ENCODE results near the gene GPR55.
"Not testable (repeated sequence)": the region's sequence is repeated elsewhere in the genome, so short reads cannot be mapped to it uniquely, and the experiment has no call there.

Gene GPR55

DNA sequence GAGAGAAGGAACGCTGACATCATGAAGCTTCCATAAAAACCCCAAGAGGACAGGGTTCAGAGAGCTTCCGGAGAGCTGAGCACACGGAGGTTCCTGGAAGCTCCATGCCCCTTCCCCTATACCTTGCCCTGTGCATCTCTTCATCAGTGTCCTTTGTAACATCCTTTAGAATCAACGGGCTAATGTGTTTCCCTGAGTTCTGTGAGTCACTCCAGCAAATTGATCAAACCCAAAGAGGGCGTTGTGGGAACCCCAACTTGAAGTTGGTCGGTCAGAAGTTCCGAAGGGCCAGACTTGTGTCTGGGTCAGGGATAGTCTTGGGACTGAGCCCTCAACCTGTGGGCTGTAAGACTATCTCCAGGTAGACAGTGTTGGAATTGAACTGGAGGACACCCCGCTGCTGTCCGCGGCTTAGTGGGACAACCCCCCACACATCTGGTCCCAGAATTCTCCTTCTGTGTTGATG is 25.9 kb upstream of the GPR55 start:
- DNase-seq = no peak

DNA sequence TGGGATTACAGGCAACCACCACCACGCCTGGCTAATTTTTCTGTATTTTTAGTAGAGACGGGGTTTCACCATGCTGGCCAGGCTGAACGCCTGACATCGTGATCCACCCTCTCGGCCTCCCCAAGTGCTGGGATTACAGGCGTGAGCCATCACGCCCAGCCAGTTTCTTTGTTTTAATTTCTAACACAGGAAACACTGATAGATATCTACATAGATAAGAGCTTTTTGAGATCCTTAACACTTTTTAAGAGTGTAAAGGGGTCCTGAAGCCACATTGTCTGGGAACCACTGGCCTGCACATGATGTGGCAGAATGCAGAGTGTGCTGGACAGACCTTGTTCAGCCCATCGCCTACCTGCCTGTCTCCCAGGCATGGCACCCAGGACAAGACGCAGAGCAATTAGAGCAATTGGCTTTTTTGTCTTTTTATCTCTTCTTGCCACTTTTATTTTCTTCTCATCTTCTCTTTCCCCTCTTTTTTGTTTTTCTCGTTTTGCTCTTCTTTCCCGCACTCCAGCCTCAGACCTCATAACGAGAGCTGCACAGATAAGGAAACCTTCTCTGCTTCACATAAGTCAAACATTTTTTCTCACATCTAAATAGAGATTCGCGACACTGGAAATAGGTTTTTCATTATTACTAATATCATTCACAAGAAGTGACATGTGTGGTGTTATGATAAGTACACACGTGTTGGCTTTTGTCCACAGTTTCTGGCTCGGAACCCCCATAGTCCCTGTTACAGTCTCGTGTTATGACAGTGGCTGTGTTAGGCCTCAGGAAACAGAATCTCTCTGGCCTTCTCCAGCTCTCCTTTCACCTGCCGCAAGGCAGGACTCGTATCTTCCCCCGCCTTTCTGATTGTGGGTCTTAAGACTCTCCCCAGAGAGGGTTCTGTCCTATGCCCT is 25.2 kb upstream of the GPR55 start:
- peak; percentile 48 for DNase-seq

- peak; percentile 42 for DNase-seq
These were observed 22.9 kb upstream of the GPR55 start for GRCh38 chr2:230947908-230948365.

DNA sequence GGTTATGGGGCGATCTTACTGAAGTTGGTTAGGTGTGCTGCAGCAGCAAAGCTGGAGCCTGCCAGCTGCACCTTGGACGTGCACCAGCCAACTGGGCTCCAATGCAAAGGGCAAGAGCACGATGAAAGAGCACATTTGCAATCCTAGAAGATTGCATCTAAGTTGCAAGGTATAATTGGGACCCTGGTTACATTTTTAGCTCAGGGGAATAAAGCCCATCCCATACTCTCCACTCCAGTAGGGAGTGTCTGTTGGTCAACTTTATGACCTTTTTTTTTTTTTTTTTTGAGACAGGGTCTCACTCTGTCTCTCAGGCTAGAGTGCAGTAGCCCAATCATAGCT is 22.2 kb upstream of the GPR55 start:
- no peak for DNase-seq

- DNase-seq = peak; percentile 26
These were observed 21.6 kb upstream of the GPR55 start for GRCh38 chr2:230946429-230947234.

- peak; percentile 29 for DNase-seq
These were observed 19.8 kb upstream of the GPR55 start for GRCh38 chr2:230944757-230945372.

DNA sequence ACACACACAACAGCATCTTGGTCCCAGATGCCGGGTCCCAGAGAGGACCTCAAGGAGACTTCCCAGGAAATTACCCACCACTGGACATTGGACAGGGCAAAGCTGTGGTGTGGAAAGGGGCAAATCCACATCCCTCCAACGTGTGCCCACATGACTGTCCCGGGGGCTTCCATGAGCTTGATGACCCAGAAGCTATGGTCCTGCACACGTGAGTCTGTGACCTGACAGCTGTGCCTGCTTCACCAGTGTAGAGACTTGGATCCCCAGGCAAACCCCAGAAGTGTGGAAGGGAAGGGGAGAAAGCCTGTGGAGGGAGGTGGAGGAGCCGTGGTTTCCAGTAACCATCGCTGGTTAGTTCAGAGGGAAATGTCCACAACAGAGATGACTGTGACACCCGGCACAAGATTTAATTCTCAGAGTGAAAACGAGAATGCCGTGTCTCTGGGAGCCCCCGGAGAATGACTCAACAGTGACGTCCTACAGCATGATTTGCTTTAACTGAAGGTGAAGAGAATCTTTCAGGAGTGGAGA is 19.1 kb upstream of the GPR55 start:
- peak; percentile 70 for DNase-seq

DNA sequence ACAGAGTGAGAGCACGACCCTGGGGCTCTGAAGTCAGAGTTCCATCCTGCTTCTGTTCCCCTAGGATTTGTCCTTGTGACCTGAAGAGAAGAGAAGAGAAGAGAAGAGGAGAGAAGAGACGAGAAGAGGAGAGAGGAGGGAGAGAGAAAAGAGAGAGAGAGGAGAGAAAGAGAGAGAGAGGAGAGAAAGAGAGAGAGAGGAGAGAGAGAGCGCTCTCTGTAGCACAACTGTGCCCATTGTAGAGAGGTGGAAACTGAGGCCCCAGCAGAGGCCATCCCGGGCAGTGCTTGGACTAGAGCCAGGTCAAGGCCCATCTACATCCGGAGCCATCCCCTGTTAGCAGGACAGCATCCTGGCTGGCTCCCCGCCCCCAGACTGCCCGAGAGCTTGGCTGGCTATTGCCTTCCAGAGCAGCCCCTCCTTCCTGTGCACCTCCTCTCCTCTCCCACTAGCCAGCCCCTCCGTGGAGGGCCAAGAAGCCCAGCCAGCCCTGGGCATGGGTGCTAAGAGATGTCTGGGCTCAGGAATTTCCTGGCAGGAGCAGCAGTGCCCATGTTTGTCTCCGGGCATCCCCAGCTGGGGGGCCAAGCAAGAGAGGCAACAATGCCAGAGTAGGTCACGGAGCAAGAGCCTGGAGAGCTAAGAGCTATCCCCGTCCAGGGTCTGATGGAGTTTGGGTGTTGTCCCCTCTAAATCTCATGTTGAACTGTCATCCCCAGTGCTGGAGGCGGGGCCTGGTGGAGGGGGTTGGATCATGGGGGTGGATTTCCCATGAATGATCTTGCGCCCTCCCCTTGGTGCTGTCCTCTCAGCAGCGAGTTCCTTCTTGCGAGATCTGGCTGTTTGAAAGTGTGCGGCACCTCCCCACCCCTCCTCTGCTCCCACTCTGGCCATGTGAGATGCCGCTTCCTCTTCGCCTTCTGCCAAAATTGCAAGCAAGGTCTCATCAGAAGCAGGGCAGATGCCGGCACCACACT is 18.2 kb upstream of the GPR55 start:
- DNase-seq = peak; percentile 72

- no peak for DNase-seq
These were observed 17.3 kb upstream of the GPR55 start for GRCh38 chr2:230942371-230942770.

GRCh38 chr2:230941202-230942180 is 16.4 kb upstream of the GPR55 start:
- DNase-seq = peak; percentile 15

GRCh38 chr2:230940471-230940815 is 15.4 kb upstream of the GPR55 start:
- DNase-seq = peak; percentile 25

DNA sequence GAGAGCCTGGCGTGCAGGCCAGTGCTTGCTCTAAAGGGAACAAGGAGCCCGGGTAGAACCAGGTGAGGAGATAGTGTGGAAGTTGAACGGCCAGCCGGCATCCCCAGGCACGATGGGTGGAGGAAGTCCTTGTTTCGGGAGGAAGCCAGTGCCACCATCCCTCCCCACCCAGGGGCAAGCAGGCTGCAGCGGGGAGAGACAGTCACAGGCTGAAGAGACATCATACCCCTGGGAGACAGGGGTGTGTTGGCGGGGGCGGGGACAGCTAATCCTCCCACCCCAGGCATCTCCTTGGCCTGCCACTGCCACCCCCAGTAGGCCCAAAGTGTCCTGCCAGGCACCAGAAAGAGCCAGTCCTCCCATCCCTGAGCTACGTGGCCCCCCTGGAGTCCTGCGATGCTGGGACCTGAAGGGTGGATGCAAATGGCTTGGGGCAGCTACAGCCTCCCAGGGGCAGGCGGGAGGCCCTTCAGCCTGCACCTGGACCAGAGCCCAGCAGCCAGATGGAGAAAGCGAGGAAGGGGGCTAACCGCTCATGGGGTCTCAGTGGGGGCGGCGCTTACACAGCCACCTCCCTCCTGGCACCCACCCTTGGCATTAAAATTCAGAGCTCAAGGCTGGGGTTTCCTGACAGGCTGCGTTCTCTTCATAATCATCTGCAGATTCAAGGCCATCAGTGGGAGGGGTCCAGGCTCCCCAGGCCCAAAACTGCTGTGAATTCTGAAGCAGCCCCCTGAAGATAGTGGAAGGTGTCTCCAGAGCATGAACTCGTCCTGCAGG is 14.8 kb upstream of the GPR55 start:
- peak; percentile 19 for DNase-seq

DNA sequence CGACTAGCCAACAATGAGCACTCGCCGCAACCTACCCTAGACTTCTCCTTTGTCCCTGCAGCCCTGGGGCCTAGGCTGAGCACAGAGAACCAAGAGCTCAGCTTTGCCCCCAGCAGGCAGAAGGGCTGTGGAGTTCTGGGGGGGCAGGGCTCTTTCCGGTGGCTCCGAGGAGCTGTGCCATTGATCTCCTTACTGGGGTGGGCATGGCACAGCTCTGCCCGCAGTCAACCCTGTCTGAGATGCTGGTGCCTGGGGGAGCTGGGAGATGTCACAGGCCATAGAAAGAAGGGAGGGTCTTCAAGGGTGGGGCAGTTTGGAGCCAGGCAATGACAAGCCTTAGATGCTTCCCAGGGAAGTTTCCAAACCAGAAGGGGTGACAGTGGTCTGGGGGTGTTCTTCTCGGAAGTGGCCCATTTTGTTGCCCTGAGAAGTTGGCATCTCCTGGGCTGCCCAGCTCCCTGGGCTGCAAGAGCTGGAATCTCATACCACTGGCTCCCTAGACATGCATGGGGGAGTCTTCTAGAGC is 14.1 kb upstream of the GPR55 start:
- peak; percentile 14 for DNase-seq

DNA sequence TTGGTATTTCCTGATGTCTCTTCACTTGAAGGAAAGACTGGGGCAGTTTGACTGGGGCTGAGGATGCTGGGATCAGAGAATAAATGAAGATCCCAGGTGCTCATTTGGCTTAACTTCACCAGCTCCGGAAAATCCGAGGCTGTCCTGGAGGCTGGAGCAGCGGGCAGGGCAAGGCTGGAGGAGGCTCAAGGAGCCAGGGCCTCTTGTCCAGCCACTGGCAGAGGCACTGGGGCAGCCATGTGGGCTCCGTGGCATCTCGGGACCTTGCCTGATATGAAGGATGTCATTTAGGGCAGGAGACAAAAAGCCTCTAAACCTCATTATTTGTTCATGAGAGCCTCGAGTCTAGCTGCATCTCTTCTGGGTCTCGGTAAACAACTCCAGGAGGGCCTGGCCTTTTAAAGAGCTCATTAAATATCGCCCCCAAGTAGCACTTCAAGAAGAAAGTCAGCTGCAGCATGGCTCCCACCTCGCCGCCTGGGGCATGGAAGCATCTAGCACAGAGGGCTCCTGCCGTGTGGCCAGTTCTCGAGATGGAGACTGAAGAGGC is 13.5 kb upstream of the GPR55 start:
- DNase-seq = peak; percentile 15

GRCh38 chr2:230938098-230938497 is 13.1 kb upstream of the GPR55 start:
- DNase-seq = no peak

GRCh38 chr2:230937362-230937761 is 12.3 kb upstream of the GPR55 start:
- no peak for DNase-seq

DNA sequence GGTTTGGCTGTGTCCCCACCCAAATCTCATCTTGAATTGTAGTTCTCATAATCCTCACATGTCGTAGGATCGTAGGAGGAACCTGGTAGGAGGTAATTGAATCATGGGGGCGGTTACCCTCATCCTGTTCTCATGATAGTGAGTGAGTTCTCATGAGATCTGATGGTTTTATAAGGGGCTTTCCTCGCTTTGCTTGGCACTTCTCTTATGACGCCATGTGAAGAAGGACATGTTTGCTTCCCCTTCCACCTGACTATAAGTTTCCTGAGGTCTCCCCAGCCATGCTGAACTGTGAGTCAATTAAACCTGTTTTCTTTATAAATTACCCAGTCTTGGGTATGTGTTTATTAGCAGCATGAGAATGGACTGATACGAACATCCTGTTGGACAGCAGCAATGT is 11.2 kb upstream of the GPR55 start:
- DNase-seq = not testable (repeated sequence)

- no peak for DNase-seq
These were observed 10.0 kb upstream of the GPR55 start for GRCh38 chr2:230935130-230935430.
